Breast epithelium (tissue), 4 donors: Measurements from ENCODE around the gene APBA1. TPM values are rescaled to one million over a fixed set of nuclear protein-coding genes. Genes with fewer than 3 reads are reported as not detected.

ENCODE experiments used
- DNase-seq, 2 donors: peaks; one replicate each; pipeline ENCODE4 v3.0.0-alpha.2; 2019; ENCODE audit warnings: low spot score in 2 of 2
- H3K27ac ChIP-seq, 2 donors: fragments of 200-600 bp; sonication (generic) in 1 of 2; one replicate each; pipeline ENCODE4 v1.5.1; 2016 to 2019; ENCODE audit warnings: mild to moderate bottlenecking in 1 of 2
- H3K27me3 ChIP-seq, 2 donors: fragments of 200-600 bp; sonication (generic) in 1 of 2; one replicate each; pipeline versions ENCODE4 v1.5.1 to v1.6.0; 2017 to 2019; ENCODE audit warnings: control low read depth in 1 of 2, mild to moderate bottlenecking in 1 of 2
- H3K36me3 ChIP-seq: fragments of 200-600 bp; one replicate; pipeline ENCODE4 v1.5.1; 2019
- H3K4me1 ChIP-seq, 2 donors: fragments of 200-600 bp; sonication (generic); one replicate each; pipeline ENCODE4 v1.5.1; 2016 to 2019; ENCODE audit warnings: control low read depth in 1 of 2
- H3K4me3 ChIP-seq, 3 donors: fragments of 200-600 bp; sonication (generic); 1 replicate in 2 of 3; 2 replicates in 1 of 3; pipeline ENCODE4 v1.5.1; 2016 to 2019; ENCODE audit warnings: mild to moderate bottlenecking in 3 of 3, moderate library complexity in 2 of 3
- H3K9me3 ChIP-seq, 2 donors: fragments of 200-600 bp; sonication (generic) in 1 of 2; one replicate each; pipeline ENCODE4 v1.5.1; 2016 to 2019; ENCODE audit warnings: control low read depth in 1 of 2
- POLR2A ChIP-seq: fragments of 450-650 bp; IDR thresholded peaks from one replicate; pipeline ENCODE4 v1.6.1; 2016; ENCODE audit warnings: antibody characterized with exemption, mild to moderate bottlenecking, moderate library complexity
- POLR2AphosphoS5 ChIP-seq, 3 donors: sonication (generic); formaldehyde crosslinking; IDR thresholded peaks; one replicate each; pipeline ENCODE4 v1.6.1; 2017; ENCODE audit warnings: antibody characterized with exemption in 3 of 3
- intact Hi-C: fragments of 100-400 bp; cut with DNase I; formaldehyde crosslinking; loops from one replicate; pipeline ENCODE4 v1.15.1; 2023; ENCODE audit warnings: low total_unique reads
- total RNA-seq, 3 donors: library from RNA; depleted of rRNA; stranded (reverse); fragments of >200 nt; gene quantifications; one replicate each; pipeline ENCODE4 v1.1.0, GENCODE V29; 2016
- TF ChIP-seq, protein P1 (sequence below), 3 donors: fragments of 450-650 bp; IDR thresholded peaks; one replicate each; pipeline ENCODE4 v1.5.1; 2016 to 2017; ENCODE audit warnings: antibody characterized with exemption in 3 of 3, mild to moderate bottlenecking in 3 of 3, moderate library complexity in 3 of 3

The APBA1 gene
- total RNA-seq, 3 donors from 2014 or later, result 6.9 to 8.0 (median 7.8) TPM

DNA sequence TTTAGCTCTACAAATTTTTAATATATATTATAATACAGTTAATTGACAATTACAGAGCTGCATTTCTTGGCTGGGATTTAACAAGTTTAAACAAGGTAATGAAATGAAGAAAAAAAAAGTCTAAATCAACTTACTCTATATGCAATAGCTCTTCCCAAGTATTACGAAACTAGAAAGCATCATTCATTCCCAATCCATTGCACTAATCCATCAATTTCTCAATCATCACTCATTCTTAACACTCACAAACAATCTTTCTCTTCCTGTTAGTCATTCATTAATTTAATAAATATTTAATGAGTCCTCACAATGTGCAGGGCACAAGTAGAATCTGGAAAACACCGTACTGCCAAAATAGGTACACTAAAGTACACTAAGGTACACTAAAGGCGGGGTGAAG is 42.9 kb upstream of the APBA1 start:
- H3K36me3 ChIP-seq, result no peaks in the 10 kb centered on the region
- H3K4me1 ChIP-seq, result no peaks in the 10 kb centered on the region
- DNase-seq, result no peak
- H3K27ac ChIP-seq, result no peak overlapping the region
- no peaks in the 10 kb centered on the region for H3K27me3 ChIP-seq
- intact Hi-C loops, result no loop called here
- TF ChIP-seq, protein P1, sequence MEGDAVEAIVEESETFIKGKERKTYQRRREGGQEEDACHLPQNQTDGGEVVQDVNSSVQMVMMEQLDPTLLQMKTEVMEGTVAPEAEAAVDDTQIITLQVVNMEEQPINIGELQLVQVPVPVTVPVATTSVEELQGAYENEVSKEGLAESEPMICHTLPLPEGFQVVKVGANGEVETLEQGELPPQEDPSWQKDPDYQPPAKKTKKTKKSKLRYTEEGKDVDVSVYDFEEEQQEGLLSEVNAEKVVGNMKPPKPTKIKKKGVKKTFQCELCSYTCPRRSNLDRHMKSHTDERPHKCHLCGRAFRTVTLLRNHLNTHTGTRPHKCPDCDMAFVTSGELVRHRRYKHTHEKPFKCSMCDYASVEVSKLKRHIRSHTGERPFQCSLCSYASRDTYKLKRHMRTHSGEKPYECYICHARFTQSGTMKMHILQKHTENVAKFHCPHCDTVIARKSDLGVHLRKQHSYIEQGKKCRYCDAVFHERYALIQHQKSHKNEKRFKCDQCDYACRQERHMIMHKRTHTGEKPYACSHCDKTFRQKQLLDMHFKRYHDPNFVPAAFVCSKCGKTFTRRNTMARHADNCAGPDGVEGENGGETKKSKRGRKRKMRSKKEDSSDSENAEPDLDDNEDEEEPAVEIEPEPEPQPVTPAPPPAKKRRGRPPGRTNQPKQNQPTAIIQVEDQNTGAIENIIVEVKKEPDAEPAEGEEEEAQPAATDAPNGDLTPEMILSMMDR (IDR thresholded peaks at IDR 0.05), result no peak
- no peak for TF ChIP-seq POLR2AphosphoS5 (IDR thresholded peaks at IDR 0.05)
- TF ChIP-seq POLR2A, result no peak
- no peaks in the 10 kb centered on the region for H3K9me3 ChIP-seq
- no peak overlapping the region for H3K4me3 ChIP-seq

DNA sequence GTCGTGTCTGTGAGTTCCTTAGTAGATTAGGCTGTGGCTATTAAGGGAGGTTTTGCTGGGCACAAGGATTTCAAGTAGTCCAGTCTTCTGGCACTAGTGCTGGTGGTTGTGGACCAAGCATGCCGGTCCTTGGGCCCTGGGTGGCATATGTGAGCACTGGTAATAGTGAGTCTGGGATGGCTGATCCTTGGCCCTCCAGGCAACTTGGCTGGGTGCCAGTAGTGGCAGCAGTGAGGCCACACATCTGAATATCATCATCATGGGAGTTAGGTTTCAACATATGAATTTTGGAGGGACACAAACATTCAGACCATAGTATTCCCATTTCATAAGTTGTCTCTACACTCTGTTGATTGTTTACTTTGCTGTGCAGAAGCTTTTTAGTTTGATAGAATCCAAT is 25.3 kb upstream of the APBA1 start:
- Histone ChIP-seq H3K36me3 (no peaks in the 10 kb centered on the region), H3K27me3 (no peaks in the 10 kb centered on the region), H3K27ac (no peak overlapping the region), H3K4me3 (no peak overlapping the region), H3K4me1 (no peaks in the 10 kb centered on the region), H3K9me3 (peaks cover 14 to 24% of the 10 kb centered on the region in 2 donors)
- intact Hi-C loops, result no loop called here
- no peak for TF ChIP-seq POLR2AphosphoS5 (IDR thresholded peaks at IDR 0.05)
- TF ChIP-seq, protein P1 (IDR thresholded peaks at IDR 0.05), result no peak
- TF ChIP-seq POLR2A, result no peak
- DNase-seq, result no peak

DNA sequence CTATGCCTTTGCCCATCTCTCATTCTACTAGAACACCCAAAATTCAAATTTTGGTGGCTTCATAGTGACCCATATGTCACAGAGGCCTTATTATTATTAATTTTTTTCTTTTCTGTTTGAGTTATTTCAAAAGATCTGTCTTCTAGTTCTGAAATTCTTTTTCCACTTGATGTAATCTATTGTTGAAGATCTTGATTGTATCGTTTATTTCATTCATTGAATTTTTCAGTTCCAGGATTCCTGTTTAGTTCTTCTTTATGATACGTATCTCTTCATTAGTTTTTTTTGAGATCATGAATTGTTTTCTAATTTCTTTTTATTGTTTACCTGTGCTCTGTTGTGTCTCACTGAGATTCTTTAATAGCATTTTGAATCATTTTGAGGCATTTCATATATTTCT is 24.6 kb upstream of the APBA1 start:
- H3K4me1 ChIP-seq, result no peaks in the 10 kb centered on the region
- no peak for TF ChIP-seq POLR2A
- TF ChIP-seq POLR2AphosphoS5 (IDR thresholded peaks at IDR 0.05), result no peak
- TF ChIP-seq, protein P1 (IDR thresholded peaks at IDR 0.05), result no peak
- no peak overlapping the region for H3K4me3 ChIP-seq
- intact Hi-C loops, result no loop called here
- DNase-seq, result no peak
- no peaks in the 10 kb centered on the region for H3K27me3 ChIP-seq
- H3K27ac ChIP-seq, result no peak overlapping the region
- H3K9me3 ChIP-seq, result peaks cover 14 to 22% of the 10 kb centered on the region in 2 donors
- H3K36me3 ChIP-seq, result no peaks in the 10 kb centered on the region

DNA sequence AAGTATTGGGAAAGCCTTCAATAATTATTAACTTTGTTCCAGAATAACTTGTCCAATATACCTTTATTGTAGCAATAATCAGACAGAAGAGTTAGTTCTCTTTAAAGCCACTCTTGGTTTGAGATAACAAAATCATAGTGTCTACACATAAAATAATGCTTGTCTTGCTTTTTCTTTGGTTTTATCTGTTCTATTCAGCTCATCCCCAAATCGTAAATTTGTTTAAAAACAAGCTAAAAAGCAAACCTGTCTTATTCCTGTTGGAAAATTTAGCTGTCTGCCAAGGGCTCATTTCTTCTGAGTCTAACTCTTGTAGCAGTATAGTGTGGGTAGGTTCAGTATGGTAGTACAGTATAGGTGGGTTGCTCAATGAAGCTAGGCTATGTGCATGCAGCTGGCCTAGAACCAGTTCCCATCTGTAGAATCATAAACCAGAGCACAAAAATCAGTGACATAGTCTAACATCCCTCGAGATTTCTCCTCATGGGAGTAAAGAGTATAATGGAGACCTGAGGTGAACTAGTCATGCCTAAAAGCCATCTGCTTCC is 17.9 kb upstream of the APBA1 start:
- no peak overlapping the region for H3K27ac ChIP-seq
- H3K36me3 ChIP-seq, result no peaks in the 10 kb centered on the region
- no peaks in the 10 kb centered on the region for H3K4me1 ChIP-seq
- intact Hi-C loops, result no loop called here
- no peak for DNase-seq
- no peak for TF ChIP-seq POLR2AphosphoS5 (IDR thresholded peaks at IDR 0.05)
- no peak for TF ChIP-seq POLR2A
- TF ChIP-seq, protein P1 (IDR thresholded peaks at IDR 0.05), result no peak
- H3K4me3 ChIP-seq, result no peak overlapping the region
- no peaks in the 10 kb centered on the region for H3K9me3 ChIP-seq
- H3K27me3 ChIP-seq, result no peaks in the 10 kb centered on the region

DNA sequence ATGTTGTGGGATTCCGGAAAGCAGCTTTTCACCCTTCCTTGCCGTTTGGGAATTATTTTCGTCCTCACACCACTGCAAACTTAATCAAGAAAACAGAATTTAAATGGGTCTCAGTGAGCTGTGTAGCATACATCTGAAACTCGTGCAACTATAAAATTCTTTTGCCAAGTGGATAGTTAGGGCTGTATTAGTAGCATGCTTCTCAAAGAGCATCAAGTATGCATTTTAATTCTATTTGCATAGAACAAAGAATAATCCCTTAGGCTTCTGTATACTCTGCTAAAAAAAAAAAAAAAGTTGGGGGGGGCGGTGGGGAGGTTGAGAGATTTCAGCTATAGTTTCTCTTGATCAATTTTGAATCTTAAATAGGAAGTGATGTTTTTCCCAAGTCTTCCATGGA is 11.8 kb upstream of the APBA1 start:
- H3K27me3 ChIP-seq, result no peaks in the 10 kb centered on the region
- intact Hi-C loops, result no loop called here
- TF ChIP-seq POLR2A (no peak), POLR2AphosphoS5 (IDR thresholded peaks at IDR 0.05) (no peak)
- TF ChIP-seq, protein P1 (IDR thresholded peaks at IDR 0.05), result no peak
- no peak for DNase-seq
- H3K4me1 ChIP-seq, result no peaks in the 10 kb centered on the region
- no peaks in the 10 kb centered on the region for H3K36me3 ChIP-seq
- H3K4me3 ChIP-seq, result no peak overlapping the region
- no peaks in the 10 kb centered on the region for H3K9me3 ChIP-seq
- no peak overlapping the region for H3K27ac ChIP-seq
